Thyroid gland (tissue), 4 donors: ENCODE results near the gene CALHM2.

Source experiments
- CTCF ChIP-seq, 6 experiments: fragments of 200-600 bp in 3 of 6; fragments of 450-650 bp in 3 of 6; sonication (generic) in 3 of 6; IDR thresholded peaks; one replicate each; pipeline ENCODE4 v1.5.1; 2016 to 2019; ENCODE audit warnings: antibody characterized with exemption in 6 of 6, mild to moderate bottlenecking in 2 of 6, inconsistent platforms in 1 of 6, moderate library complexity in 1 of 6
- POLR2A ChIP-seq, 2 donors: fragments of 450-650 bp; IDR thresholded peaks; one replicate each; pipeline ENCODE4 v1.6.1; 2017; ENCODE audit warnings: antibody characterized with exemption in 2 of 2, mild to moderate bottlenecking in 2 of 2, moderate library complexity in 1 of 2

DNA sequence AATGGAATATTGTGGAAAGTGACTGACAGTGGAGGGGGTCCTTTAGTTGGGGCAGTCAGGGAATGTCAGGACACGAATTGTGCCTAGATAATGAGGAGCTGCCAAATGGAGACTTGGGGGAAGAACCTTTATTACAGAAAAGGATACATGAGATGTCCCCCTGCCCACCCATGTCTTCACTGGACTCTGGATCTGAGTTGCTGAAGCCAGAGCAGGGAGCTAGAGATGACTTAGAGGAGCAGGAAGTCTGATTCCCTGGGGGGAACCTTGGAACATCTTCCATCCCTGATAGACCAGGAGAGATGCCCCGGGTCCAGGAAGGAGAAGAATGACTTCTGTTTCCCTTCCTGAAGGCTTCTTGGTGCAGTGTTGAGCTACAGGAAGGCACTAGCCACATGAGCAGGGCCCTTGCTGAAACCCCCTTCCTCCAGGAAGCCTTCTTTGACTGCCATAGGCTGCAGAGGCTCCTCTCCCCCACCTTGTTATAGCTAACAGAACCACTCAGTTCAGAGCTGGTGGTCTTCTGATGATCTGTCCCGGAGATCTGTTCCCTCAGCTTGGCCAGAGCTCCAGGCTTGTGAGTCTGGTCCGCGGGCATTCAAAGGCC is 40.6 kb upstream of the CALHM2 start:
- TF ChIP-seq CTCF (IDR thresholded peaks at IDR 0.05) (no peak), POLR2A (IDR thresholded peaks at IDR 0.05) (no peak)
